GM19035 (cell line): ENCODE data around the gene CLDN3.
A peak's percentile ranks its signal among the peaks of the same experiment; 100 is the strongest.

ENCODE experiments used
- ATAC-seq: cut with Tn5 transposase; IDR thresholded peaks from one replicate; pipeline ENCODE4 v1.9.1; 2021; ENCODE audit not compliant: unreplicated experiment

Gene CLDN3

DNA sequence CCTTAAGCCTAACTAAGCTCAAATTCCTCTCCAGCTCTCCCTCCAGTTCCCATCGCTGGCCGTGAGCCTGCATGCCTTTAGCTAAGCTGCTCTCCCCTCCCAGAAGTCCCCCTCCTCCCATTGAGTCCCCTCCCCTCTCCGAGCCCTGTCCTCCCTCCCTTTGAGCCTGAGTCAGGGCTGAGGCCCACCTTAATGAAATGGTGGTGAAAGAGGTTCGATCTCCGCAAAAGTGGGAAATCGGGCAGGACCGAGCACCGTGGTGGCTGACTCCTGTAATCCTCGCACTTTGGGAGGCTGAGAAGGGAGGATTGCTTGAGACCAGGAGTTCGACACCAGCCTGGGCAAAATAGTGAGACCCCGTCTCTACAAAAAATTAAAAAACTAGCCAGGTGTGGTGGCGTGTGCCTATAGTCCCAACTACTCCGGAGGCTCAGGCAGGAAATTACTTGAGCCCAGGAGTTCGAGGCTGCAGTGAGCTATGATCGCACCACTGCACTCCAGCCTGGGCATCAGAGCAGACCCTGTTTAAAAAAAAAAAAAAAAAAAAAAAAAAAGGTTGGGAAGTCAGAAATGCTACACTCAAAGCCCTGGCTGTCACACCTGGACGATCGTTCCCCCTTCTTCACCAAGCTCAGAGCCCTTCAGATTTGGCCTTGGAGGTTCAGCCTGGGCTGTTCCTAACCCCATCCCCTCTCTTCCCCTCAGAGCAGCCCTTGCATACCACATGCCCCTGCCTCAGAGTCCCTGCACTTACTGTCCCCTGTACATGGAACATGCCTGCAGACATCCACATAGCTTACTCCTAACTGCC is 995 bp upstream of the CLDN3 start:
- ATAC-seq: no peak

DNA sequence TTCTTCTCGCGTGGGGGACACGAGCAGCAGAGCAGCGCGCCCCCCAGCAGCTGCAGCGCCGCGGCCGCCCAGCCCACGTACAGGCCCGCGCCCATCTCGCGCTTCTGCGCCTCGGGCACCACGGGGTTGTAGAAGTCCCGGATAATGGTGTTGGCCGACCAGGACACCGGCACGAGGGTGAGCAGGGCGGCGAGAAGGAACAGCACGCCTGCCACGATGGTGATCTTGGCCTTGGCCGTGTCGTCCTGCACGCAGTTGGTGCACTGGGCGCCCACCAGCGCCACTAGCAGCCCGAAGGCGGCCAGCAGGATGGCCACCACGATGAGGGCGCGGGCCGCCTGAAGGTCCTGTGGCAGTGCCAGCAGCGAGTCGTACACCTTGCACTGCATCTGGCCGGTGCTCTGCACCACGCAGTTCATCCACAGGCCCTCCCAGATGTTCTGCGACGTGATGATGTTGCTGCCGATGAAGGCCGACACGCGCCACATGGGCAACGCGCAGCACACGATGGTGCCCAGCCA is 529 bp downstream of the CLDN3 start:
- no peak for ATAC-seq

DNA sequence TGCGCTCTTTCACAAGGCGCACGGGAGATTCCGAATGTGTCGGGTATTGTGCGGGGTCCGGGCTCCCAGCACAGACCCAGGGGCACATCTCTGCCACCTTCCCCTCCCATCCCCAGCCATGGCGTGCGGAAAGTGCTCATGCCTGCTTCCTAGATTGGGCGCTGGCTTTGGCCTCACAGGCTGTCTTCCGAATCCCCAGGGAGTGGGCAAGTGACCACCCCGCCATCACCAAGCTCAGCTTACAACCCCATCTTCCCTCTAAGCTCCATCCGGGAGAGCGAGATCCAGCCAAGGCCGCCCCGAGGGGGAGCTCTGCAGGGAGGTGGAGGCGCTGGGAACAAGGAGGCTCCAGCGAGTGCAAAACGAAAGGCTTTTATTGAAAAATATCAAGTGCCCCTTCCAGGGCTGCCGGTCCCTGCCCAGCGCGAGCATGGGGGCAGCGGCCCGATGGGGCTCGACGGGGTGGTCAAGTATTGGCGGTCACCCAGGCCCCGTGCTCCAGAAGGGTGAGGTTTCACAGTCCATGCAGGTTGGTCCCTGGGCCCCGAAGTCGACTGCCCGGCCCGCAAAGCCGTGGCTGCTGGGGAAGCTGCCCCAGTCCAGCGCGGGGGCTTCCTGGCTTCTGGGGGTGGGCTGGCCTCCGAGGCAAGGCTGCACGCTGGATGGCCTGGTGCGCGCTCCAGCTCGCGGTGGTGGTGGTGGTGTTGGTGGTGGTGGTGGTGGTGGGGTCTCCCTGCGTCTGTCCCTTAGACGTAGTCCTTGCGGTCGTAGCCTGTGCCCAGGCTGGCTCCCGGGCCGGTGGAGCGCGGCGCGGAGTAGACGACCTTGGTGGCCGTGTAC is 1.2 kb downstream of the CLDN3 start:
- ATAC-seq: no peak

DNA sequence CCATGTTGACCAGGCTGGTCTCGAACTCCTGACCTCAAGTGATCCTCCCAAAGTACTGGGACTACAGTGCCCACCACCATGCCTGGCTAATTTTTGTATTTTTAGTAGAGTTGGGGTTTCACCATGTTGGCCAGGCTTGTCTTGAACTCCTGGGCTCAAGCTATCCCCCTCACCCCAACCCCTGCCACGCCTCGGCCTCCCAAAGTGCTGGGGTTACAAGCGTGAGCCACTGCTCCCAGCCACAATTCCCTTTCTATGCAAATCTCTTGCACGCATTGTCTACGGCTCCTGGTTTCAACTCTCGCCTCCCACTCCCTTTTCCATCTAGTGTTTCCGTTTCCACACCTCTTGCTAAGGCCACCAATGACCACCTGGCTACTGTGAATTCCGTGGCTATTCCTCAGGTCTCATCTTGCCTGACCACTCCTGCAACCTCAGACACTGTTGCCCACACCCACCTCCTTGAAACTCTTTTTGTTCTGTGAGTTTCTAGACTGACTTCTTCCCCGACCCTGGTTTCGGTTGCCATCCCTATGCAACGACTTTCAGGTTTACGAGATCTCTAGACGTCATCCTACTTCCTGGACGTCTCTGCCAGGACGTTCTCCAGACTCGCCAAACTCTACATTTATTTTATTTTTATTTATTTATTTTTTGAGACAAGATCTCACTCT is 3.4 kb downstream of the CLDN3 start:
- ATAC-seq: no peak

DNA sequence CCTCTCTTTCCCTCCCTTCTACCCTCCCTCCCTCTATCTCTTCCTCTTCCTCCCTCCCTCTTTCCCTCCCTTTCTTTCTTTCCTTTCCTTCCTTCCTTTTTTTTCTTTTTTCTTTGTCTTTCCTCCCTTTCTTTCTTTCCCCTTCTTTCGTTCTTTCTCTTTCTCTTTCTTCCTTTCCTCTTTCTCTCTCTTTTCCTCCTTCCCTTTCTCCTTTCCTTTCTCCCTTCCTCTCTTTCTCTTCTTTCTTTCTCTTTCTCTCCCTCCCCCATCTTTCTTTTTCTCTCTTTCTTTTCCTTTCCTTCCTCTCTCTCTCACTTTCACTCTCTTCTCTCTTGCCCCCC is 7.4 kb downstream of the CLDN3 start:
- no peak for ATAC-seq

DNA sequence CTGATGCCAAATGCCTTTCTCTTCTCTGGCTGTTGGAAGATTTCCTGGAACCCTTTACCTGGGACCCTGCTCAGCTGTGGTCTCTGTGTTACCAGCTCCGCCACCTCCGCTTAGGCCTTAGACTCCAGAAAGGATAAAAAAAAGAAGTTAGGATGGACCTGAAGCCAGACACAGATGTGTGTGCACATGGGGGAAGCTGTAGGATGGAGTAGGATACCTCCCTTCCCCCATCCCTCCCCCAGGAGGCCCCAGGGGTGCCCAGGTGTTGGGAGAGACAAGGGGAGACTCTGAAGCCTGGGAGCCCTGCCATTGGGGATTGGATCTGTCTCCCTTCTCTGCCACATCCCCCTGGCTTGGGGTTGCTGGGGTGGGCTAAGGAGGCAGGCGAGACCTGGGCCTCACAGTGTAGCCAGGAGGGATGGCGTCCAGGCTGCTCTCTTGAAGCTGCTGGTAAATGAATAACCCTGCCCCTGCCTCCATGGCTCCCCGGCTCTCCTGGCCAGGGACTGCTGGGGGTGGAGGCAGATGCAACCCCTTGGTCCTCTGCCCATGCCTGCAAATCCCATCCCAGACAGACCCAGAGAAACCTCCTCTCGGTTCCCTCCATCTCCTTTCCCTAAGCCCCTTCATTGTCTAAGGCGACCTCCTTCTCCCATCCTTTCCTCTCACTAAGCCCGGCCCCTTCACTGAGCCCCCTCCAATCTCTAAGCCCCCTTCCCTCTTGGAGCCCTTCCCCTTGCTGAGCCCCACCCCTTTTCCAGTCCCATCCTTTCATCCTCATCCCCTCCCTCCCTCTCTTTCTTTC is 8.0 kb downstream of the CLDN3 start:
- no peak for ATAC-seq

DNA sequence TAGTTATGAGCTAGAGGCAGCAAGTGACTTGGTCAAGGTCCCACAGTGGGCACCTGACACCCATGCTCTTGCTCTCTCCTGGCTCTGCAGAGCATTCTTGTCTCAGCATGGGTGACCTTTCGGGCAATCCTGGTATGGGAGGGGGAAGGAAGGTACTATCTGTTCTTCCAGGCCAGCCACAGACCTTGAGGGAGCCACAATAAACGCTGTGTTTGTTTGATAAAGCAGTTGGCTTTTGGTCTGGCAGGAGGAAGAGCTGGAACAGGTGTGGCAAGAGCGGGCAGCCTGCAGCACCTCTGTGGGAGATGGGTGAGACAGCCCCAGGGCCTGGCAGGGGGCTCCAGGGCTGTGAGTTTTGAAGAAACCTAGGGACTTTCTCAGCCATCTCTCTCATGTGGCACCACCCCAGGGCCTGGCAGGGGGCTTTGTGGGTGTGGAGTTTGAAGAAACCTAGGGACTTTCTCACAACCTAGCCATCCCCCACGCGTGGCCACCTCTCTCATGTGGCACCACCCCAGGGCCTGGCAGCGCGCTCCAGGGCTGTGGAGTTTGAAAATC is 11.4 kb downstream of the CLDN3 start:
- no peak for ATAC-seq

DNA sequence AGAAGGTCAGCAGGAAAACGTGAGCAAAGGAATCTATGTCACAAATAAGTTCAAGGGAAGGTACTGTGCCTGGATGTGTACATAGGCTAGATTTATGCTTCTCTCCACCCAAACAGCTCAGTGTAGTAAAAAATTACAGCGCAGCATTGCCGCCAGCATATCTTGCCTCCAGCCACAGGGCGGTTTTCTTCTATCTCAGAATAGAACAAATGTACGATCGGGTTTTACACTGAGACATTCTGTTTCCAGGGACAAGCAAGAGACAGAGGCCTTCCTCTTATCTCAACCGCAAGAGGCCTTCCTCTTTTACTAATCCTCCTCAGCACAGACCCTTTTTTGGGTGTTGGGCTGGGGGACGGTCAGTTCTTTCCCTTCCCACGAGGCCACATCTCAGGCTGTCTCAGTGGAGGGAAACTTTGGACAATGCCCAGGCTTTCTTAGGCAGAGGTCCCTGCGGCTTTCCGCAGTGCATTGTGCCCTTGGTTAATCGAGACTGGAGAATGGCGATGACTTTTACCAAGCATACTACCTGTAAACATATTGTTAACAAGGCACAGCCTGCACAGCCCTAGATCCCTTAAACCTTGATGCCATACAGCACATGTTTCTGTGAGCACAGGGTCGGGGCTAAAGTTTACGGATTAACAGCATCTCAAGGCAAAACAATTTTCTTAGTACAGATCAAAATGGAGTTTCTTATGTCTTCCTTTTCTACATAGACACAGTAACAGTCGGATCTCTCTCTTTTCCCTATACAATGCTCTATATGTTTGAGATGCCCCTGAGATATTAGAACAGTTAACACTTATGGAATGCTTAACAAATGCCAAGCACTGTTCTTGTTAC is 19.9 kb downstream of the CLDN3 start:
- no peak for ATAC-seq

DNA sequence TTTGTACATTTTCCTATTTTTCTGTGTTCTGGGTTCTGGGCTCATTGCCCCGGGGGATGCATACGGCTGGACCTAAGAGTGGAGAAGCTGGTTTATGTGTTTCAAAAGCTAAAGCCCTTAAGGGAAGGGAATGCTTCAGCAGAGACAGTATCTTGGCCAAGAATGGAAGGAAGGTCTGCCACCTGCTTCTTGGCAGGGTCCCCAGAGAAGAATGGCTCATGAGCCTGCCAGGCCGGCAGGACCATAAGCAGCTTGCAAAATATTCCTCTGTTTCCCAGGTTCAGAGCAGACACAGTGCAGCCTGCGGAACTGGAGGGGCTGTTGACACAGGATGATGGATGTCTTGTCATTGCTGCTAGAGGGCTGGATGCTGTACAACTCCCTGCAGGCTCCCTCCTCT is 23.7 kb downstream of the CLDN3 start:
- ATAC-seq: no peak

DNA sequence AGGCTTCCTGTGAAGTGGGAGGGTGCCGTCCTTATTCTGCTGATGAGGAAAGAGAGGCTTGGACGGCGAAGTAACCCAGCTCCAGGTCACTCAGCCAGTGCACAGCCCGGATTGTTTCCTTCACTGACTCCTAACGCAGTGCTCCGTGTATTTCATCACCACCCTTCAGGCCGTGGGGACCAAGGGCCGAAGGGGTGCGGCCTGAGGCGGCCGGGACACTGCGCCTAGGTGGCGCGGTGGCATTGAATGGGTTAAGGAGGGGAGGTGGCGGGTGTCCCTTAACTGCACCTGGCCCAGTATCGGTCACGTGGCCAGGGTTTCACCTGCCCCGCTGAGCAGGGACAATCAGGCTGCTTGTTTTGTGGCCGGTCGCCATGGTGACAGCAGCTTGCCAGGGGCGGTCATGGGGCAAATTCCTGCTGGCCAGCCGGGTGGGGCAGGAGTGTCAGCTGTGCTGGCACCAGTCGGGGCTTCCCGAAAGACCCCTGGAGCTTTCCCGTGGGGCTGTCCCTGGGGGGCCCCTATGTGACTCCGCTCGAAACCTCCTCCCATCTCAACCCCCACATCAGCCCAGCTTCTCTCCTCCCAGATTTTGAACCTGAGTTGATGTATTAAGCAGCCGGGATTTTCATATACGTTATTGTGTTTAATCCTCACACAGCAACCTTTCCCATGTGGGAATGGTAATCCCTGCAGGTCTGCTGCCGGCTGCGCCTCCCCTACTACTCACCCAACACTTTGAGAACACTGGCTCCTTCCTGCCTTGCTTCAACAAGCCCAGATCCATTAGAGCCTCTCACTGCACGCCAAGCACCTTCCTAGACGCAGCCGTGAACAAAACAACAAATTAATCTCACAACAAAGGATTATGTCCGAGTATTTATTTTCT is 27.1 kb downstream of the CLDN3 start:
- no peak for ATAC-seq

DNA sequence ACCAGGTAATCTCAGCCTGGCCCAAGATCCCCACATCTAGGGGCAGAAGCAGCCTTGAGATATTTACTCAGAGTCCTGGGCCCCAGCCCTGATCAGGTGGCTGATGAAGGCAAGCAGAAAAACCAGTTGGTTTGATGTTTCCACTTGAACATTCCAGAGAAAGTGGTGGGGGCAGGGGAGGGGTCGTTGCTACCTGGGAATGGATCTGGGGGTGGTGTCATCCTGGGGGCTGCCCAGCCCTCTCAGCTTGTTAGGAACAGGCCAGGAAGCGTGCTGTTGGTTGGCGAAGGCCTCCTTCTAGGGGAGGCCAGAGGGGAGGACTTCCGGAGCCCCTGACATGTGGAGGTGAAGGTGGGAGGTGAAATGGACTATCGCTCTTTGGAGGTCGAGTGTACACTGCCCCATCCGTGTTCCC is 27.7 kb downstream of the CLDN3 start:
- ATAC-seq: no peak

DNA sequence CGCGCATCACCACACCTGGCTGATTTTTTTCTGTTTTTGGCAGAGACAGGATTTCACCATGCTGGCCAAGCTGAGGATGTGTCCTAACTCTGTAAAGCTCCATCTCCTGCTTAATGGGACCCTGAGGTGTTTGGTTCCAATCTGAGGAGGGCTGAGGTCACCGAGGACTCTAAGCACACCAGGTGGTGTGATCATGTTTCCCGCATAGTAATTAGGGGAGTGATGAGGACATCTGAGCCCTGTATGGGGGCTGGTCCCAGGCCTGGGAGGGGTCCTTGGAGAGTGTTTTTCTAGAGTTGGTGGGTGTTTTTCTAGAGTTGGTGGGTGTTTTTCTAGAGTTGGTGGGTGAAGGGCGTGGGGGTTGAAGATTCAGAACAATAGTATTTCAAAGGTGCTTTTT is 28.5 kb downstream of the CLDN3 start:
- ATAC-seq: no peak

DNA sequence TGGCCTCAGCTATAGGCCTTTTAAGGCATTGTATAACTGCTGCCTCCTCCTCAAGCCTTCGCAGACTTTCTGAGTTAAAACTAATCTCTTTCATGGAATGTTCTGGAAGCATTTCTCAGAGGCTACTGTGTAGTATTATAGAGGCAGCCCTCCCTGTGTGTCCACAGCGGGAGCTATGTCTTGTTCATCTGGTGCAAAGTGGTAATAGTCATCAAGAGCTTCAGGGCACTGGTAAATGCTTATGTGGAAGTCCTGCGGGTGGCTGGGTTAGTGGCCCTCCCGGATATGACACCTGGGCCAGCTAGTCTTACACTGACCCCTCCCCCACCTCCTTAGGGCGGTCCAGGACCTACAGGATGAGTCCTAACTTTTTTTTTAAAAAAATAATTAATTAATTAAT is 29.3 kb downstream of the CLDN3 start:
- ATAC-seq: no peak

DNA sequence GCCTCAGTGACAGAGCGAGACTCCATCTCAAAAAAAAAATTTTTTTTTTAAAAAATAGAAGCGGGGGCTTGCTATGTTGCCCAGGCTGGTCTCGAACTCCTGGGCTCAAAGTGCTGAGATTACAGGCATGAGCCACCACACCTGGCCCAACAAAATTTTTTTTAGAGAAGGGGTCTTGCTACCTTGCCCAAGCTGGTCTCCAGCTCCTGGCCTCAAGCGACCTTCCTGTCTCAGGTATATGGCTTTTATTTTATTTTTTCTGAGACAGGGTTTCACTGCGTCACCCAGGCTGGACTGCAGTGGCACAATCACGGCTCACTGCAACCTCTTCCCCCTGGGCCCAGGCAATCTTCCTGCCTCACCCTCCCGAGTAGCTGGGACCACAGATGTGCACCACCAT is 29.9 kb downstream of the CLDN3 start:
- ATAC-seq: no peak

DNA sequence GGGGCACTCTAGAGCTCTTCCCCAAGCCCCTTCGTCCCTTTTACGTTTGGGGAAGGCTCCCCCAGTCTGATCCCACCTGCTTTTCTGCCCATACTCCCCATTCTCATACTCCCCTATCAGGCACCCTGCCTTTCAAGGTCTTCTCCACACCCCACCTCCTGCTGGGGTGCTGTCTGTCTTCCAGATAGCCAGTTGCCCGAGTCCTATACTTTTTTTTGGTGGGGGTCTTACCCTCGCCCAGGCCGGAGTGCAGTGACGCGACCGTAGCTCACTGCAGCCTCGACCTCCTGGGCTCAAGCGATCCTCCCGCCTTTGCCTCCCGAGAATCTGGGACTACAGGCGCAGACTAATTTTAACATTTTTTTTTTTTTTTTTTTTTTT is 30.7 kb downstream of the CLDN3 start:
- no peak for ATAC-seq

DNA sequence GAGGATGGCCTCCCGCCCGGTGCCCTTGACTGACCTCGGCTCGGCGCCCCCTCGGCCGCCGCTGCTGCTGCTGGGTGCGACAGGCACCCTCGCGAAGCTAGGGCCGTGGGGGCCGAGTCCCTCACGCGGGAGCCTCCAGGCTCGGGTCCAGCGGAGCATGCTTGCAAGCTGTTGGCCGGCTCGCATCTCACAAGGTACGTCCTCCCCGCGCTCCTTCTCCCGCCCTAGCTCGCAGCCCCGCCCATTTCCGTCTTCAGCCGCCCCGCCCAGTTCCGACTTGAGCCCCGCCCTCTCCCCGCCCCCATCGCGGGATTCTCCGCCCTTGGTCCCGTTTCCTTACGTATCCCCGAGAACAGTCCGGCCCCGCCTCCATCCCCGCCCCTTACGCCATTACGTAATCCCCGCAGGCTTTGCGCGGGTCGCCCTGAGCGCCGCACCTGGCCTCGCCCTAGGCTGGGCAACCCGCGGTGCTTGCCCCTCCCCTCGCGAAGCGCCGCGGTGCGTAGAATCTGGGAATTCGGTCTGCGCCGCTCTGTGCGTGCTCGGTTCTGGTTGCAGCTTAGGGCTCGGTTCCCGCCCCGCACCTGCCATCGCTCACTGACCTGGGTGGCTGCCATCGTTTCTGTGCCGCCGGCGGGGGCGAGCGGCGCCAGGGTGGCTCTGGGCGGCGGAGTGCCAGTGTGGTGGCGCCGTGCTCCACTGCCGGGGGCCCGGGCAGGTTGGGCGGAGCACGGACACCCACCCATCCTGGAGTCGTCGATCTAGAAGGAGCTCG is 31.3 kb downstream of the CLDN3 start, which contains the start of gene ABHD11:
TSS of gene ABHD11 (minus strand) at position 191 of the 775 bp plus-strand sequence. CDS start at position 159, 32 bp downstream.
- ATAC-seq: peak; percentile 83

DNA sequence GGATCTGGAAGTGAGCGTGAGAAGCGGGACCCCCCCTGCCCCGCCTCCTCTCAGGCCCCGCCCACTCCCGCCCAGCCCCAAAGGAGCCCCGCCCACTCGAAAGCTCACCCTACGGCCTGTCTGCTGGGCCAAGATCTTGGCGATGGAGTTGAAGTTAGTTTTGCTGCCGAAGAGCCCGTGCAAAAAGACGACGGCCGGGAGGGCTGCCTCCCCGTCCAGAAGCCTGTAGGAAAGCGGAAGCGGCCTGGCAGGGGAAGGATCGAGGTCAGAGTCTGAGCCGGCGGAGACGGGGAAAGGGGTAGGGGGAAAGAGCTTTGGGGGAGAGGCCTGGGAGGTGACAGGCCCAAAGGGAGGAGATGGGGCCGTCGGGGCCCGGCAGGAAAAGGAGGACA is 31.9 kb downstream of the CLDN3 start:
- ATAC-seq: peak; percentile 20
